GM19463 (cell line): ENCODE measurements around the gene CELF2.

ENCODE experiments used
- ATAC-seq: cut with Tn5 transposase; IDR thresholded peaks from one replicate; pipeline ENCODE4 v1.9.1; 2021; ENCODE audit warnings: mild to moderate bottlenecking, moderate library complexity; ENCODE audit not compliant: unreplicated experiment

CELF2 gene

GRCh38 chr10:11020548-11020942 is 2.9 kb downstream of the CELF2 start:
- no peak for ATAC-seq

- no peak for ATAC-seq
Observed at GRCh38 chr10:11022213-11022612, 4.5 kb downstream of the CELF2 start.

GRCh38 chr10:11023009-11023953 is 5.6 kb downstream of the CELF2 start:
- ATAC-seq, result no peak

GRCh38 chr10:11024596-11024995 is 6.9 kb downstream of the CELF2 start:
- no peak for ATAC-seq

GRCh38 chr10:11025978-11026377 is 8.3 kb downstream of the CELF2 start:
- ATAC-seq, result no peak

- ATAC-seq, result no peak
Observed at GRCh38 chr10:11026773-11027172, 9.1 kb downstream of the CELF2 start.

GRCh38 chr10:11034762-11035161 is 17.1 kb downstream of the CELF2 start:
- no peak for ATAC-seq

GRCh38 chr10:11035301-11035991 is 17.8 kb downstream of the CELF2 start:
- ATAC-seq, result no peak

- no peak for ATAC-seq
Observed at GRCh38 chr10:11036424-11037011, 18.8 kb downstream of the CELF2 start.

- ATAC-seq, result no peak
Observed at GRCh38 chr10:11037991-11038390, 20.3 kb downstream of the CELF2 start.

GRCh38 chr10:11042357-11042756 is 24.7 kb downstream of the CELF2 start:
- no peak for ATAC-seq

GRCh38 chr10:11043039-11043438 is 25.4 kb downstream of the CELF2 start:
- ATAC-seq, result no peak

- no peak for ATAC-seq
Observed at GRCh38 chr10:11043446-11044127, 25.9 kb downstream of the CELF2 start.

GRCh38 chr10:11045487-11045886 is 27.8 kb downstream of the CELF2 start:
- no peak for ATAC-seq

GRCh38 chr10:11045995-11046775 is 28.5 kb downstream of the CELF2 start:
- no peak for ATAC-seq

- no peak for ATAC-seq
Observed at GRCh38 chr10:11046776-11047160, 29.1 kb downstream of the CELF2 start.

- no peak for ATAC-seq
Observed at GRCh38 chr10:11048707-11049278, 31.1 kb downstream of the CELF2 start.

- no peak for ATAC-seq
Observed at GRCh38 chr10:11049806-11050205, 32.1 kb downstream of the CELF2 start.

GRCh38 chr10:11050301-11051287 is 32.9 kb downstream of the CELF2 start:
- no peak for ATAC-seq
